ENCODE data around the gene FADS3. TPM values are rescaled to one million over a fixed set of nuclear protein-coding genes. Genes with fewer than 3 reads are reported as not detected.

The FADS3 gene
- total RNA-seq, 1 experiment from 2014 or later, result 19.7 TPM

DNA sequence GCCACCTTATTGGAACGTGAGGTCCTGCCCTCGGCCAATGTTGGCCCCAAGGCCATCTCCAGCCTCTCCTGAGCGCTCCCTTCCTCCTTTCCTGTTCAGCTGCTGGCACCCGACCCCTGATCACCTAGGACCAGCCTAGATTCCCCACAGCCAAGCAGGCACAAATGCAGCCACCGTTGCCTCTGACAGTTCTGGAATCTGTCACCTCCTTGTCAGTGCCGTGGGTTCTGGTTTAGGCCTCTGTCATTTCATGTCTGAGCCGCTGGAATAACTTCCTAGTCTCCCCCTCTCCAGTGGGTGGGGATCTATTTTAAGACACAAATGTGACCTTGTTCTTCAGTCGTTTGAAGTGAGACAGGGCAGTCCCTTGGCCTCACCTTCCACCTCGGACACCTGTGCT is 29.7 kb downstream of the FADS3 start:
- H3K27ac Mint-ChIP-seq (ENCODE audit: unreplicated experiment), result no peak overlapping the region
- no peaks in the 10 kb centered on the region for H3K9me3 Mint-ChIP-seq (ENCODE audit: low read depth, unreplicated experiment)
- TF ChIP-seq, protein P1, sequence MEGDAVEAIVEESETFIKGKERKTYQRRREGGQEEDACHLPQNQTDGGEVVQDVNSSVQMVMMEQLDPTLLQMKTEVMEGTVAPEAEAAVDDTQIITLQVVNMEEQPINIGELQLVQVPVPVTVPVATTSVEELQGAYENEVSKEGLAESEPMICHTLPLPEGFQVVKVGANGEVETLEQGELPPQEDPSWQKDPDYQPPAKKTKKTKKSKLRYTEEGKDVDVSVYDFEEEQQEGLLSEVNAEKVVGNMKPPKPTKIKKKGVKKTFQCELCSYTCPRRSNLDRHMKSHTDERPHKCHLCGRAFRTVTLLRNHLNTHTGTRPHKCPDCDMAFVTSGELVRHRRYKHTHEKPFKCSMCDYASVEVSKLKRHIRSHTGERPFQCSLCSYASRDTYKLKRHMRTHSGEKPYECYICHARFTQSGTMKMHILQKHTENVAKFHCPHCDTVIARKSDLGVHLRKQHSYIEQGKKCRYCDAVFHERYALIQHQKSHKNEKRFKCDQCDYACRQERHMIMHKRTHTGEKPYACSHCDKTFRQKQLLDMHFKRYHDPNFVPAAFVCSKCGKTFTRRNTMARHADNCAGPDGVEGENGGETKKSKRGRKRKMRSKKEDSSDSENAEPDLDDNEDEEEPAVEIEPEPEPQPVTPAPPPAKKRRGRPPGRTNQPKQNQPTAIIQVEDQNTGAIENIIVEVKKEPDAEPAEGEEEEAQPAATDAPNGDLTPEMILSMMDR (IDR thresholded peaks at IDR 0.05; ENCODE audit: unreplicated experiment), result no peak
- H3K27me3 Mint-ChIP-seq (ENCODE audit: unreplicated experiment), result no peaks in the 10 kb centered on the region
- BruUV-seq (replicated peaks), result no TSS peak
- H3K36me3 Mint-ChIP-seq (ENCODE audit: insufficient read depth, unreplicated experiment), result no peaks in the 10 kb centered on the region
- intact Hi-C loops (cut with micrococcal nuclease; ENCODE audit: unreplicated experiment), result no loop called here
- CTCF ChIA-PET, result no interaction called here
- DNase-seq, result no peak
- peaks cover 9% of the 10 kb centered on the region for H3K4me1 Mint-ChIP-seq (ENCODE audit: low read depth, unreplicated experiment)
- H3K4me3 Mint-ChIP-seq (ENCODE audit: low read depth, unreplicated experiment), result no peak overlapping the region

DNA sequence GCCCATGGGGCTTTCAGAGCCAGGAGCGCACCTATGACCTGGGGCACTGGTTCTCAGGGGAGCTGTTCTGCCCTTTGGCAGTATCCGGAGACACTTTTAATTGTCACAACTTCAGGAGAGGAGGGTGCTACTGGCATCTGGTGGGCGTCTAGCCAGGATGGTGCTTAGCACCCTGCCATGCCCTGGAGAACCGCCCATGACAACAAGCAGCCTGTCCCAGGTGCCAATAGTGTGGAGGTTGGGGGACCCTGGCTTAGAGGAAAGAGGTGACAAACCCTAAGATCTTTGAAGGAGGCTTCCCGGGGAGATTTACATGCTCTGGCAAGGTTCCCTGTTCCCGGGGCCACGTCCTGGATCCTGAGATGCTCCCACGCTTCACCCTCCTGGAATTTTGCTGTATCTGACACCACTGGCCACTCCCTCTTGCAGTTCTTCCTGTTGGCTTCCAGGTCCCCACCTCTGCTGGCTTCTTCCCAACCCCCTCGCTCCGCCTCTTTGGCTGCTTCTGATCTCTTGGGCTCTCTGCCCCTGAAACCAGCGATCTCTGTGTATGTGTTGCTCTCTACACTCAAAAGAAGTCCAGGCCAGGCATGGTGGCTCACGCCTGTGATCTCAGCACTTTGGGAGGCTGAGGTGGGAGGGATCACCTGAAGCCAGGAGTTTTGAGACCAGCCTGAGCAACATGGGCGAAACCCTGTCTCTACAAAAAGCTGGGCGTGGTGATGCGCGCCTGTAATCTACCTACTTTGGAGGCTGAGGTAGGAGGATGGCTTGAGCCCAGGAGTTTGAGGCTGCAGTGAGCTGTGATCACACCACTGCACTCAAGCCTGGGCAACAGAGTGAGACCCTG is 31.1 kb downstream of the FADS3 start:
- Mint-ChIP-seq H3K4me1 (ENCODE audit: low read depth, unreplicated experiment) (peaks cover 9% of the 10 kb centered on the region), H3K9me3 (ENCODE audit: low read depth, unreplicated experiment) (no peaks in the 10 kb centered on the region), H3K27me3 (ENCODE audit: unreplicated experiment) (no peaks in the 10 kb centered on the region), H3K4me3 (ENCODE audit: low read depth, unreplicated experiment) (no peak overlapping the region), H3K27ac (ENCODE audit: unreplicated experiment) (no peak overlapping the region), H3K36me3 (ENCODE audit: insufficient read depth, unreplicated experiment) (no peaks in the 10 kb centered on the region)
- BruUV-seq (replicated peaks), result no TSS peak
- TF ChIP-seq, protein P1 (IDR thresholded peaks at IDR 0.05; ENCODE audit: unreplicated experiment), result no peak
- intact Hi-C loops (cut with micrococcal nuclease; ENCODE audit: unreplicated experiment), result no loop called here
- peak; percentile 22 for DNase-seq
- CTCF ChIA-PET, result no interaction called here

DNA sequence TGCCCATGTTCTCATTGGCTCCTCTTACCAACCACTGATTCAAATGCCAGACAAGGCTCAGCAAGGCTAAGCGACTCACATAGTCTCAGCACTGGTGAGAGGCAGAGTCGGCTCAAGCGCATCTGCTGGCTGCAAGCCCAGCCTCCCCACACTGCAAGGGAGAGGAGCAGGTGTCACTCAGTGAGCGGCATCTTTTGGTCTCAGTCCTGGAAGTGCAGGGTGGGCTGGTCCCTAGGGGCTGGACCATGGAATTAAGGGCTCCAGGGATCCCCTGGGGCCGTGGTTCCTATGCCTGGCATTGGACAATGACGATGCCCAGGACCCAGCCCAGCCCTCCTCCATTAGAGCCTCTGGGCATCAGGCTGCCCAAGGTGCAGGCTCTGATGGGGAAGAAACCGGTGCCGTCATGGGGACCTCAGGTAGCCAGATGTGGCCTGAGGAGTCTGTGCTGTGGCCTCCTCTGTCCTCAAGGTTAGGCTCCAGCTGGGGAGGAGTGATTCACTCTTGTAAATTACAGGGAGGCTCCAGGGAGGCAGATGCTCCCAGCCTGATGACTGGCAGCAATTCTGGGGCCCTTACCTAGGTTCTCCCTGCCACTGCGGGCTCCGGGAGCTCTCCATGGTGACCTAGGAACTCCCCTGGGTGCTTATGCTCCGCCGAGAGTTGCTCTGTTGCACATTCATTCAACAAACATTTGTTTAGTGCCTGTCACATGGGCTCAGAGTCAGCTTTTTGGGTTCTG is 35.2 kb downstream of the FADS3 start:
- no peaks in the 10 kb centered on the region for H3K27me3 Mint-ChIP-seq (ENCODE audit: unreplicated experiment)
- H3K27ac Mint-ChIP-seq (ENCODE audit: unreplicated experiment), result no peak overlapping the region
- no peak overlapping the region for H3K4me3 Mint-ChIP-seq (ENCODE audit: low read depth, unreplicated experiment)
- TF ChIP-seq, protein P1 (IDR thresholded peaks at IDR 0.05; ENCODE audit: unreplicated experiment), result no peak
- no peaks in the 10 kb centered on the region for H3K9me3 Mint-ChIP-seq (ENCODE audit: low read depth, unreplicated experiment)
- DNase-seq, result no peak
- no peaks in the 10 kb centered on the region for H3K36me3 Mint-ChIP-seq (ENCODE audit: insufficient read depth, unreplicated experiment)
- no TSS peak for BruUV-seq (replicated peaks)
- CTCF ChIA-PET, result no interaction called here
- peaks cover 9% of the 10 kb centered on the region for H3K4me1 Mint-ChIP-seq (ENCODE audit: low read depth, unreplicated experiment)
- intact Hi-C loops (cut with micrococcal nuclease; ENCODE audit: unreplicated experiment), result no loop called here

DNA sequence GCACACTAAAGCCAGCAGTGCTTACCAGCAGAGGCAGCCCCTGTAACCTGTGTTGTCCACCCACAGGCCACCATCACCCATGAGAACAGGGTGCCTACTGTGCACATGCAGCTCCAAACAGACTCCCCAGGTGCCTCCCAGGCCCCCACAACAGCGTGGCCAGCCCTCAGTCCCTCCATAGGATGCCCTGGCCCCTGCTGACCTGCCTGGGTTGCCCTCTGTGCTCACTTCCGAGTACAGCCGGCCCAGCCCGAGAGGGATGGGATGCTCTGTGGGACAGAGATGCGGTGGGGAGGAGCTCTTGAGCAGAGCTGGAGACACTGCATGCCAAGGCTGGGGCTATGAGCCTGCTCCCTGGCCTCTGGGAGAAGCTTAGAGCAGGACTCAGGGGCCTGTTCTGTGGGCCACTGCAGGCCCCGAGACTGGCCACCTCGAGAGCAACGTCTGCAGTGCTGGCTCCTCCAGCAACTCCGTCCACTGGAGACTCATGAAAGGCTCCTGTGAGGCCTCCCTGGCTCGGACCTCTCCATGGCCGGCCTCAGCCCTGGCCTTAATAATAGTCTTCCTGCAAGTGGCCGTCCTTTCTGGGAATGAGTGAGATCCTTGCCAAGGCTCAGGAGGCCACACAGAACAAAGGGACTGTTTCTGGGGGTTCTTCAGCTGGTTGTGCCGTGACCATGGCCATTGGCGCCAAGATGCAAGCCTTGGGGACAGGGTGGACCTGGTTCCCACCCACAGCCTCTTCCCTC is 36.2 kb downstream of the FADS3 start:
- TF ChIP-seq, protein P1 (IDR thresholded peaks at IDR 0.05; ENCODE audit: unreplicated experiment), result no peak
- Mint-ChIP-seq H3K27me3 (ENCODE audit: unreplicated experiment) (no peaks in the 10 kb centered on the region), H3K27ac (ENCODE audit: unreplicated experiment) (no peak overlapping the region), H3K4me3 (ENCODE audit: low read depth, unreplicated experiment) (no peak overlapping the region), H3K9me3 (ENCODE audit: low read depth, unreplicated experiment) (no peaks in the 10 kb centered on the region), H3K4me1 (ENCODE audit: low read depth, unreplicated experiment) (peaks cover 3% of the 10 kb centered on the region), H3K36me3 (ENCODE audit: insufficient read depth, unreplicated experiment) (no peaks in the 10 kb centered on the region)
- CTCF ChIA-PET, result no interaction called here
- no TSS peak for BruUV-seq (replicated peaks)
- intact Hi-C loops (cut with micrococcal nuclease; ENCODE audit: unreplicated experiment), result no loop called here
- DNase-seq, result no peak

All from Calu3 (cell line).